Suprapubic skin (tissue), 4 donors: ENCODE data around the gene CNPY3. TPM values are rescaled to one million over a fixed set of nuclear protein-coding genes. Genes with fewer than 3 reads are reported as not detected.
A peak's percentile ranks its signal among the peaks of the same experiment; 100 is the strongest.

ENCODE experiments used
- DNase-seq, 2 donors: peaks; one replicate each; pipeline ENCODE4 v3.0.0-alpha.2; 2019; ENCODE audit warnings: low spot score in 2 of 2
- H3K27ac ChIP-seq: fragments of 200-600 bp; sonication (generic); one replicate; pipeline ENCODE4 v1.5.1; 2019
- H3K27me3 ChIP-seq: fragments of 200-600 bp; sonication (generic); one replicate; pipeline ENCODE4 v1.5.1; 2019
- H3K36me3 ChIP-seq: fragments of 200-600 bp; sonication (generic); one replicate; pipeline ENCODE4 v1.5.1; 2019
- H3K4me1 ChIP-seq: fragments of 200-600 bp; sonication (generic); one replicate; pipeline ENCODE4 v1.5.1; 2019
- H3K4me3 ChIP-seq: fragments of 200-600 bp; sonication (generic); one replicate; pipeline ENCODE4 v1.5.1; 2019; ENCODE audit warnings: mild to moderate bottlenecking
- H3K9me3 ChIP-seq: fragments of 200-600 bp; sonication (generic); one replicate; pipeline ENCODE4 v1.5.1; 2019
- EP300 ChIP-seq: sonication (generic); formaldehyde crosslinking; IDR thresholded peaks from one replicate; pipeline ENCODE4 v1.6.1; 2017; ENCODE audit warnings: antibody characterized with exemption
- POLR2A ChIP-seq, 2 donors: fragments of 450-650 bp; IDR thresholded peaks; one replicate each; pipeline ENCODE4 v1.6.1; 2017; ENCODE audit warnings: antibody characterized with exemption in 2 of 2, mild to moderate bottlenecking in 2 of 2, moderate library complexity in 2 of 2
- POLR2AphosphoS5 ChIP-seq, 3 donors: sonication (generic); formaldehyde crosslinking; IDR thresholded peaks; one replicate each; pipeline ENCODE4 v1.6.1; 2017; ENCODE audit warnings: antibody characterized with exemption in 3 of 3
- WGBS: methylation state at CpG from one replicate; pipeline ENCODE4 v1.1.5; 2018; 5-methylcytosine and 5-hydroxymethylcytosine counted together
- total RNA-seq, 4 donors: library from RNA; depleted of rRNA; stranded (reverse); fragments of >200 nt; gene quantifications; one replicate each; pipeline ENCODE4 v1.1.0, GENCODE V29; 2016
- TF ChIP-seq, protein P1 (sequence below), 2 donors: fragments of 200-600 bp in 1 of 2; fragments of 450-650 bp in 1 of 2; sonication (generic) in 1 of 2; IDR thresholded peaks; one replicate each; pipeline ENCODE4 v1.5.1; 2016 to 2019; ENCODE audit warnings: antibody characterized with exemption in 2 of 2, mild to moderate bottlenecking in 1 of 2, moderate library complexity in 1 of 2

Gene CNPY3
- total RNA-seq, 4 donors from 2014 or later = 19.0 to 26.4 (median 23.2) TPM

- H3K4me3 ChIP-seq = no peak overlapping the region
- no peaks in the 10 kb centered on the region for H3K27me3 ChIP-seq
- WGBS = 80% methylated on average over 4 of the region's 13 CpGs
Observed at GRCh38 chr6:42962502-42963178, 33.4 kb downstream of the CNPY3 start.

GRCh38 chr6:42963179-42963854 lies 34.0 kb downstream of the CNPY3 start:
- WGBS = 79% methylated on average over 7 of the region's 12 CpGs
- peak in 1 of 2 donors; percentile 51 for DNase-seq
- Histone ChIP-seq H3K4me3 (no peak overlapping the region), H3K9me3 (no peaks in the 10 kb centered on the region), H3K36me3 (peaks cover 44% of the 10 kb centered on the region), H3K27me3 (no peaks in the 10 kb centered on the region), H3K4me1 (peaks cover 16% of the 10 kb centered on the region), H3K27ac (no peak overlapping the region)
- TF ChIP-seq EP300 = no peak
- TF ChIP-seq POLR2AphosphoS5 (IDR thresholded peaks at IDR 0.05) = no peak
- TF ChIP-seq, protein P1, sequence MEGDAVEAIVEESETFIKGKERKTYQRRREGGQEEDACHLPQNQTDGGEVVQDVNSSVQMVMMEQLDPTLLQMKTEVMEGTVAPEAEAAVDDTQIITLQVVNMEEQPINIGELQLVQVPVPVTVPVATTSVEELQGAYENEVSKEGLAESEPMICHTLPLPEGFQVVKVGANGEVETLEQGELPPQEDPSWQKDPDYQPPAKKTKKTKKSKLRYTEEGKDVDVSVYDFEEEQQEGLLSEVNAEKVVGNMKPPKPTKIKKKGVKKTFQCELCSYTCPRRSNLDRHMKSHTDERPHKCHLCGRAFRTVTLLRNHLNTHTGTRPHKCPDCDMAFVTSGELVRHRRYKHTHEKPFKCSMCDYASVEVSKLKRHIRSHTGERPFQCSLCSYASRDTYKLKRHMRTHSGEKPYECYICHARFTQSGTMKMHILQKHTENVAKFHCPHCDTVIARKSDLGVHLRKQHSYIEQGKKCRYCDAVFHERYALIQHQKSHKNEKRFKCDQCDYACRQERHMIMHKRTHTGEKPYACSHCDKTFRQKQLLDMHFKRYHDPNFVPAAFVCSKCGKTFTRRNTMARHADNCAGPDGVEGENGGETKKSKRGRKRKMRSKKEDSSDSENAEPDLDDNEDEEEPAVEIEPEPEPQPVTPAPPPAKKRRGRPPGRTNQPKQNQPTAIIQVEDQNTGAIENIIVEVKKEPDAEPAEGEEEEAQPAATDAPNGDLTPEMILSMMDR (IDR thresholded peaks at IDR 0.05) = no peak
- no peak for TF ChIP-seq POLR2A (IDR thresholded peaks at IDR 0.05)

More at GRCh38 chr6:42962502-42963178, 33.4 kb downstream of the CNPY3 start:
- peaks cover 16% of the 10 kb centered on the region for H3K4me1 ChIP-seq
- TF ChIP-seq EP300 = no peak
- TF ChIP-seq POLR2AphosphoS5 (IDR thresholded peaks at IDR 0.05) = no peak
- no peak for TF ChIP-seq POLR2A (IDR thresholded peaks at IDR 0.05)
- TF ChIP-seq, protein P1 (IDR thresholded peaks at IDR 0.05) = no peak
- H3K27ac ChIP-seq = no peak overlapping the region
- no peaks in the 10 kb centered on the region for H3K9me3 ChIP-seq
- DNase-seq = no peak
- H3K36me3 ChIP-seq = peaks cover 40% of the 10 kb centered on the region

DNA sequence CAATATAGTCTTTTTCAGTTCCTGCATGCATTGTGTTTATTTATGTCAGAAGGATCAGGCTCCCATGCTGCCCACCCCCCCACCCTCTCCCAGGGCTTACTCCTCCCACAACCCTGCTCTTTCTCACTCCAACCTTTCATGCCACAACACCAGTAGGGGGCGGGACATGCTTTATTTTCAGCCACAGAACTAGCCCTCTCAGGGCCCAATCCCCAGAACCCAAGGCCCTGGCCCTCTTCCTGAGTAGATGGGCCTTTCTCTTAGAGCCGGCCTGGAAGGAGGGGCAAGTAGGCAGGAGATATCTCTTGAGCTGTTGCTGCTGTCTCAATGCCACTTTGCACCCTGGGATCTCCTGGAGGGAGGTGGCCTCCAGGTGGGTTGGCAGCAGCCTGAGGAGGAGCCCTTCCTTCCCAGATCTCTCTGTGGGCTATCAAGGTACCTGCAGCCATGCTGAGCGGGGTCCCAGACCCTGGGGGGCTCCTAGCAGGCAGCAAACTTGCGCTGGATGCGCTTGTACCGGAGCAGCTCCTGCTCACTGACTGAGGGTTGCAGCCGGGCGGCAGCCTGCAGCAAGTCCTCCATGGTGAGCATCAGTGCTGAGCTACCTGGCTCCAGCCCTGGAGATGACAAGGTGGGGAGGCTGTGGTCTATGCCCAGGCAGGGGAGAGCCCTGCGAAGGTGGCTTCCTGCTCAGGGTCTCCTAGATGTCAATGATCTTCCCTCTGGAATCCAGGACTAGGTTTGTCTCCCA lies 34.8 kb downstream of the CNPY3 start:
- 71% methylated on average over 4 of the region's 9 CpGs for WGBS
- Histone ChIP-seq H3K27me3 (no peaks in the 10 kb centered on the region), H3K4me3 (no peak overlapping the region), H3K4me1 (peaks cover 16% of the 10 kb centered on the region), H3K9me3 (no peaks in the 10 kb centered on the region), H3K36me3 (peaks cover 51% of the 10 kb centered on the region), H3K27ac (no peak overlapping the region)
- TF ChIP-seq, protein P1 (IDR thresholded peaks at IDR 0.05) = no peak
- no peak for TF ChIP-seq EP300
- TF ChIP-seq POLR2AphosphoS5 (IDR thresholded peaks at IDR 0.05) = no peak
- no peak for TF ChIP-seq POLR2A (IDR thresholded peaks at IDR 0.05)
- no peak for DNase-seq

- H3K36me3 ChIP-seq = peaks cover 51% of the 10 kb centered on the region
- H3K27me3 ChIP-seq = no peaks in the 10 kb centered on the region
- no peak overlapping the region for H3K27ac ChIP-seq
- H3K4me3 ChIP-seq = no peak overlapping the region
- DNase-seq = no peak
- 93% methylated on average over 7 of the region's 7 CpGs for WGBS
- TF ChIP-seq, protein P1 (IDR thresholded peaks at IDR 0.05) = no peak
- TF ChIP-seq POLR2AphosphoS5 (IDR thresholded peaks at IDR 0.05) (no peak), POLR2A (IDR thresholded peaks at IDR 0.05) (no peak), EP300 (no peak)
- no peaks in the 10 kb centered on the region for H3K4me1 ChIP-seq
- H3K9me3 ChIP-seq = no peaks in the 10 kb centered on the region
Observed at GRCh38 chr6:42966571-42966970, 37.3 kb downstream of the CNPY3 start.

DNA sequence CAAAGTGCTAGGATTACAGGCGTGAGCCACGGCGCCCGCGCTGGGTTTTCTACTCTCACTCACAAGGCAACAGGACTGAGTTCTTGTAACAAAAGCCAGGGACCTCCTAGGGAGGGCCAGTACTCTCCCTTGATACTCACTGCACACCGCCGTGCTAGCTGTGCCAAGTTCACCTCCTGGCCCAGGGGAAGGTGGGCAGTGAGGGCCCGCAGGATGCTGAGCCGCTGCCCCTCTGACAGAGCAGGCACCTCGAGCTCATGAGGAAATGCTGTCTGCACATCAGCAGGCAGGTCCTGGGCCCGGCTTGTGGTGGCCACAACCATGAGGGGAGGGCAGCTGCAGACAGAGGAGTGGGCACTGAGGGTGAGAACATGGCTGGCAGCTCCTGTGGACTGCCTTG lies 37.9 kb downstream of the CNPY3 start:
- 93% methylated on average over 6 of the region's 11 CpGs for WGBS
- H3K4me3 ChIP-seq = no peak overlapping the region
- H3K36me3 ChIP-seq = peaks cover 51% of the 10 kb centered on the region

More for the DNA sequence above, 37.9 kb downstream of the CNPY3 start:
- H3K27ac ChIP-seq = no peak overlapping the region
- H3K9me3 ChIP-seq = no peaks in the 10 kb centered on the region
- no peaks in the 10 kb centered on the region for H3K4me1 ChIP-seq
- DNase-seq = no peak
- no peak for TF ChIP-seq POLR2A (IDR thresholded peaks at IDR 0.05)
- TF ChIP-seq, protein P1 (IDR thresholded peaks at IDR 0.05) = no peak
- no peak for TF ChIP-seq POLR2AphosphoS5 (IDR thresholded peaks at IDR 0.05)
- no peak for TF ChIP-seq EP300
- no peaks in the 10 kb centered on the region for H3K27me3 ChIP-seq
